ENCODE results near the gene MYOZ2.

DNA sequence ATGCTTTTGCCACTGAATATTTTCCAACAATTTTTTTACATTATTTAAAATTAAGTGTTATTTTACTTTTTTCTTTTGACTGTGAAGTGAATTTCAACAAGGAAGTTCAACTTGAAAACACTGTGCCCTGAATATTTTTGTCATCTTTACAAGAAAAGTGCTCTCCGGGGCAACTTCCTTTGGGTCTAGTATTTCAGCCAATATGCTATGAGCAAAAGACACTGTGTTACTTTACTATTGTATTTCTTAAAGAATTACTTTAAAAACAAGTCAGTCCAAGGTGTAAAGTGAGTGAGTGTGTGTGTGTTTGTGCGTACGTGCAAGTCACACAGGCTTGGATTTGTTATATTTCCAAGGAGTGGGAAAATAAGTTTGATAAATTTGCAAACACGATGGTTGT is 69.3 kb downstream of the MYOZ2 start:
- no peak for TF ChIP-seq POLR2AphosphoS5 (IDR thresholded peaks at IDR 0.05)
- TF ChIP-seq, protein P1, sequence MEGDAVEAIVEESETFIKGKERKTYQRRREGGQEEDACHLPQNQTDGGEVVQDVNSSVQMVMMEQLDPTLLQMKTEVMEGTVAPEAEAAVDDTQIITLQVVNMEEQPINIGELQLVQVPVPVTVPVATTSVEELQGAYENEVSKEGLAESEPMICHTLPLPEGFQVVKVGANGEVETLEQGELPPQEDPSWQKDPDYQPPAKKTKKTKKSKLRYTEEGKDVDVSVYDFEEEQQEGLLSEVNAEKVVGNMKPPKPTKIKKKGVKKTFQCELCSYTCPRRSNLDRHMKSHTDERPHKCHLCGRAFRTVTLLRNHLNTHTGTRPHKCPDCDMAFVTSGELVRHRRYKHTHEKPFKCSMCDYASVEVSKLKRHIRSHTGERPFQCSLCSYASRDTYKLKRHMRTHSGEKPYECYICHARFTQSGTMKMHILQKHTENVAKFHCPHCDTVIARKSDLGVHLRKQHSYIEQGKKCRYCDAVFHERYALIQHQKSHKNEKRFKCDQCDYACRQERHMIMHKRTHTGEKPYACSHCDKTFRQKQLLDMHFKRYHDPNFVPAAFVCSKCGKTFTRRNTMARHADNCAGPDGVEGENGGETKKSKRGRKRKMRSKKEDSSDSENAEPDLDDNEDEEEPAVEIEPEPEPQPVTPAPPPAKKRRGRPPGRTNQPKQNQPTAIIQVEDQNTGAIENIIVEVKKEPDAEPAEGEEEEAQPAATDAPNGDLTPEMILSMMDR (IDR thresholded peaks at IDR 0.05): no peak
